Adrenal gland (tissue), 5 donors: ENCODE results near the gene LHFPL2.

Source experiments
- POLR2A ChIP-seq, 2 donors: fragments of 450-650 bp; IDR thresholded peaks; one replicate each; pipeline ENCODE4 v1.6.1; 2017; ENCODE audit warnings: antibody characterized with exemption in 2 of 2, mild to moderate bottlenecking in 2 of 2, moderate library complexity in 1 of 2
- TF ChIP-seq, protein P1 (sequence below), 6 experiments: fragments of 450-650 bp in 4 of 6; fragments of 200-600 bp in 2 of 6; sonication (generic) in 1 of 6; IDR thresholded peaks; 1 replicate in 5 of 6; 2 replicates in 1 of 6; pipeline versions ENCODE4 v1.5.1 to v1.8.0; 2016 to 2021; ENCODE audit warnings: antibody characterized with exemption in 6 of 6, mild to moderate bottlenecking in 2 of 6, moderate library complexity in 1 of 6
- donor health status: DM: no; HTN: no; CAD: no.

DNA sequence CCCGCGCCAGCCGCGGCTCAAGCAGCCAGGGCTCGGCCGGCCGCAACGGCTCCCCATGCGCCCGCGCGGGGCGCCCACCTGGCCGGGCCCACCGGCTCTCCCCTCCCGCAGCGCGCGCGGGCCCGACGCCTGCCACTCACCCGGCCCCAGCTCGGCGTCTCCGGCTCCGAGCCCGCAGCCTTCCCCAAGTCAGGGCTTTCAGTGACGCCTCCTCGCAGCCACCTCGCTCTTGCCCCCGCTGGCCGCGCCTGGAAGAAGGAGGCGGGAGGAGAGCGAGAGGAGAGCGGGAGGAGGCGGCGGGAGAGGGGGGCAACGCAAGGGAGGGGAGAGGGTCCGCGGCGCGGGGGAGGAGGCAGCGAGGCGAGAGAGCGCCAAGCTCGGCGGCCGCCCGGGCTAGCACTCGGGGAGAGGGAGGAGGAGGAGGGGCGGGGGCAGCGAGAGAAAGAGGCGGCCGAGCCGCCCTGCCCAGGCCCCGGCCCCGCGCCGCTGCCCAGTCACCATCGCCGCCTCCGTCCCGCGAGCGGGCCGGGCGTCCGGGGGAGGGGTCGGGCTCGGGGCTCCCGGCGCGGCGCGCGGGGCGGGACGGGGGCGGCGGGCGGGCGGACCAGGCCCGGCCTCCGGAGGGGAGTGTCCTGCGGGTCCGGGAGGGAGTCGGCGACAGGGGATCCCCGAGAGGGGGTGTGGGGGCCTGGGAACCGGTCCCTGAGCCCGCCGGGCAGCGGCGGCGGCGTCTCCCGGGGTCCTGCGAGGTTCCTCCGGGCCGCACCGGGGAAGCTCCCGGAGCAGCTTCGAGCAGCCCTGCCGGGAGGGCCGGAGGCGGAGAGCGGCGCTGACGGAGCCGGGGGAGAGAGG lies at the start of gene LHFPL2:
- TF ChIP-seq, protein P1, sequence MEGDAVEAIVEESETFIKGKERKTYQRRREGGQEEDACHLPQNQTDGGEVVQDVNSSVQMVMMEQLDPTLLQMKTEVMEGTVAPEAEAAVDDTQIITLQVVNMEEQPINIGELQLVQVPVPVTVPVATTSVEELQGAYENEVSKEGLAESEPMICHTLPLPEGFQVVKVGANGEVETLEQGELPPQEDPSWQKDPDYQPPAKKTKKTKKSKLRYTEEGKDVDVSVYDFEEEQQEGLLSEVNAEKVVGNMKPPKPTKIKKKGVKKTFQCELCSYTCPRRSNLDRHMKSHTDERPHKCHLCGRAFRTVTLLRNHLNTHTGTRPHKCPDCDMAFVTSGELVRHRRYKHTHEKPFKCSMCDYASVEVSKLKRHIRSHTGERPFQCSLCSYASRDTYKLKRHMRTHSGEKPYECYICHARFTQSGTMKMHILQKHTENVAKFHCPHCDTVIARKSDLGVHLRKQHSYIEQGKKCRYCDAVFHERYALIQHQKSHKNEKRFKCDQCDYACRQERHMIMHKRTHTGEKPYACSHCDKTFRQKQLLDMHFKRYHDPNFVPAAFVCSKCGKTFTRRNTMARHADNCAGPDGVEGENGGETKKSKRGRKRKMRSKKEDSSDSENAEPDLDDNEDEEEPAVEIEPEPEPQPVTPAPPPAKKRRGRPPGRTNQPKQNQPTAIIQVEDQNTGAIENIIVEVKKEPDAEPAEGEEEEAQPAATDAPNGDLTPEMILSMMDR (IDR thresholded peaks at IDR 0.05), result no peak
- TF ChIP-seq POLR2A (IDR thresholded peaks at IDR 0.05), result peak in 1 of 2 donors; percentile 72
